Esophagus (tissue), 2 donors: ENCODE results near the gene ACP1. TPM values are rescaled to one million over a fixed set of nuclear protein-coding genes. Genes with fewer than 3 reads are reported as not detected.

Source experiments
- H3K27ac ChIP-seq, 2 donors: one replicate each; pipeline ENCODE4 v1.5.1; 2013; ENCODE audit warnings: low read depth in 2 of 2, mild to moderate bottlenecking in 2 of 2, inconsistent platforms in 1 of 2, low read length in 1 of 2, moderate library complexity in 1 of 2
- H3K27me3 ChIP-seq, 2 donors: one replicate each; pipeline ENCODE4 v1.6.1; 2013; ENCODE audit warnings: low read length in 2 of 2, control low read depth in 1 of 2, mild to moderate bottlenecking in 1 of 2; ENCODE audit not compliant: insufficient read depth in 2 of 2, control insufficient read depth in 1 of 2
- H3K36me3 ChIP-seq, 2 donors: one replicate each; pipeline ENCODE4 v1.6.1; 2013; ENCODE audit warnings: low read length in 1 of 2; ENCODE audit not compliant: control insufficient read depth in 2 of 2, insufficient read depth in 2 of 2
- H3K4me1 ChIP-seq, 2 donors: one replicate each; pipeline ENCODE4 v1.6.1; 2013; ENCODE audit warnings: low read length in 1 of 2; ENCODE audit not compliant: control insufficient read depth in 2 of 2, insufficient read depth in 2 of 2
- H3K4me3 ChIP-seq, 2 donors: one replicate each; pipeline ENCODE4 v1.5.1; 2013; ENCODE audit warnings: low read length in 2 of 2, mild to moderate bottlenecking in 2 of 2, low read depth in 1 of 2, moderate library complexity in 1 of 2
- H3K9me3 ChIP-seq, 2 donors: one replicate each; pipeline ENCODE4 v1.6.1; 2013; ENCODE audit warnings: mild to moderate bottlenecking in 2 of 2, low read depth in 1 of 2, low read length in 1 of 2, moderate library complexity in 1 of 2; ENCODE audit not compliant: control insufficient read depth in 2 of 2, insufficient read depth in 1 of 2
- WGBS, 2 donors: extraction: QIAGEN DNeasy Blood & Tissue Kit; methylation state at CpG; one replicate each; pipeline ENCODE4 v1.1.7; 2013; 5-methylcytosine and 5-hydroxymethylcytosine counted together
- polyA plus RNA-seq, 2 donors: library from polyadenylated mRNA; stranded (reverse); fragments of 200-250 nt; gene quantifications; one replicate each; pipeline ENCODE4 v1.2.3, GENCODE V29; 2013
- donor health status: healthy with polysubstance abuse.
- donor health status: Bipolar disorder and iron deficiency.

Gene ACP1
- polyA plus RNA-seq, 2 donors: 49.7 to 59.2 TPM

DNA sequence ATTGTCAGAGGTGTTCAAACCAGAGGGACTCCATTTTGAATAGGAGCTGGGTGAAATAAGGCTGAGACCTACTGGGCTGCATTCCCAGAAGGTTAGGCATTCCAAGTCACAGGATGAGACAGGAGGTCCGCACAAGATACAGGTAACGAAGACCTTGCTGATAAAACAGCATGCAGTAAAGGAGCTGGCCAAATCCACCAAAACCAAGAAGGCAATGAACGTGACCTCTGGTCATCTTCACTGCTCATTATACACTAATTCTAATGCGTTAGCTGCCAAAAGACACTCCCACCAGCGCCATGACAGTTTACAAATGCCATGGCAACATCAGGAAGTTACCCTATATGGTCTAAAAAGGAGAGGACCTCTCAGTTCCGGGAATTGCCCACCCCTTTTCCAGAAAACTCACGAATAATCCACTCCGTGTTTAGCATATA is 11.5 kb upstream of the ACP1 start:
- H3K27ac ChIP-seq: no peak overlapping the region
- no peaks in the 10 kb centered on the region for H3K9me3 ChIP-seq
- WGBS, 2 donors: 89 to 94% methylated on average over 8 of the region's 8 CpGs
- H3K27me3 ChIP-seq: no peaks in the 10 kb centered on the region
- peaks cover 0 to 14% of the 10 kb centered on the region in 2 donors for H3K36me3 ChIP-seq
- H3K4me3 ChIP-seq: no peak overlapping the region
- no peaks in the 10 kb centered on the region for H3K4me1 ChIP-seq

DNA sequence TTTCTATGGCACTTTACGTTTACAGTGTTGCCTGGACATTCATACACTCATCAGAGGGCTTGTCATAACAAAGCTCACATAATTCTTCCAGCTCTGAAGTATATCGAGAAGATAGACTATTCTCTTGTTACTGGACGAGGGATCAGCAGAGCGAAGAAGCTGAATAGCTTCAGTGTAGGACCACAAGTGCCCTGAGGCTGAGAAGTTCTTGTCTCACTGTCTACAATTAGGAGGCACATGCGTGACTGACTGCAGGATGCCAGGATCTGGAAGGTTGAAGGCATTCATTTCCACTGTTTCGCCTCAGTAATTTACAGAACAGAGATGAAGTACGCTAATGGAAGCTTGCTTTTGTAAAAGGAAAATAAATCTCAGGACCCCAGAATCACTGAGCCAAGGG is 10.5 kb upstream of the ACP1 start:
- Histone ChIP-seq H3K27me3 (no peaks in the 10 kb centered on the region), H3K4me1 (no peaks in the 10 kb centered on the region), H3K36me3 (peaks cover 0 to 11% of the 10 kb centered on the region in 2 donors), H3K9me3 (no peaks in the 10 kb centered on the region), H3K4me3 (no peak overlapping the region), H3K27ac (no peak overlapping the region)
- 49 to 68% methylated on average over 7 of the region's 7 CpGs for WGBS, 2 donors

DNA sequence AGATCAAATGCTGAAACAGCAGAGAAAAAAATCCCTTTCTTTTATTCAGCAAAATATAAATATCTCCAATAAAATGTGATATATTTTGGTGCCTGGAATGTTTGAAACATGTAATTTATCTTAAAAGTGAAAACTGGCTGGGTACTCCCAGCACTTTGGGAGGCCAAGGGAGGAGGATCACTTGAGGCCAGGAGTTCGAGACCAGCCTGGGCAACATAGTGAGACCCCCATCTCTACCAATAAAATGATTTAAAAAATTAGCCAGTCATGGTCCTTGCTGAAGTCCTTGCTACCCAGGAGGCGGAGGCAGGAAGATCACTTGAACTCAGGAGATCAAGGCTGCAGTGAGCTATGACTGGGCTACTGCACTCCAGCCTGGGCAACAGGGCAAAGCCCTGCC is 9.6 kb upstream of the ACP1 start:
- Histone ChIP-seq H3K4me1 (no peaks in the 10 kb centered on the region), H3K9me3 (no peaks in the 10 kb centered on the region), H3K27ac (no peak overlapping the region), H3K4me3 (no peak overlapping the region), H3K36me3 (peaks cover 0 to 6% of the 10 kb centered on the region in 2 donors), H3K27me3 (no peaks in the 10 kb centered on the region)
- WGBS, 2 donors: 94 to 98% methylated on average over 2 of the region's 2 CpGs

DNA sequence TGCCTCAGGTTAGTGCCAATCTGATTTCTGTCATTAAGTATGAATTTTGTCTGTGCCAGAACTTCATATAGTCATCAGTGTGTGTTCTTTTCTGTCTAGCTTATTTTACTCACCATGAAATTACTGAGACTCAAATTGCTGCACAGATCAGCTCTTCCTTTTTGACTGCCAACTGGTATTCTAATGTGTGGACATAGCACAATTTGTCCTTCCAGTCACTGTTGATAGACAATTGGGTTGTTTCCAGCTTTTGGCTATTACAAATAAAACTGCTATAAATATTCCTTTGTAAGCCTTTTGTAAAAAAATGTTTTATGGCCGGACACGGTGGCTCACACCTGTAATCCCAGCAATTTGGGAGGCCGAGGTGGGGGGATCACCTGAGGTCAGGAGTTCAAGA is 8.7 kb upstream of the ACP1 start:
- H3K36me3 ChIP-seq: peaks cover 0 to 6% of the 10 kb centered on the region in 2 donors
- no peak overlapping the region for H3K27ac ChIP-seq
- 77 to 90% methylated on average over 3 of the region's 3 CpGs for WGBS, 2 donors
- no peaks in the 10 kb centered on the region for H3K9me3 ChIP-seq
- no peaks in the 10 kb centered on the region for H3K4me1 ChIP-seq
- H3K4me3 ChIP-seq: no peak overlapping the region
- no peaks in the 10 kb centered on the region for H3K27me3 ChIP-seq

GRCh38 chr2:257429-257828 is 7.3 kb upstream of the ACP1 start:
- Histone ChIP-seq H3K9me3 (no peaks in the 10 kb centered on the region), H3K36me3 (no peaks in the 10 kb centered on the region), H3K4me1 (no peaks in the 10 kb centered on the region), H3K4me3 (no peak overlapping the region), H3K27me3 (no peaks in the 10 kb centered on the region), H3K27ac (no peak overlapping the region)
- 90 to 92% methylated on average over 3 of the region's 3 CpGs for WGBS, 2 donors

DNA sequence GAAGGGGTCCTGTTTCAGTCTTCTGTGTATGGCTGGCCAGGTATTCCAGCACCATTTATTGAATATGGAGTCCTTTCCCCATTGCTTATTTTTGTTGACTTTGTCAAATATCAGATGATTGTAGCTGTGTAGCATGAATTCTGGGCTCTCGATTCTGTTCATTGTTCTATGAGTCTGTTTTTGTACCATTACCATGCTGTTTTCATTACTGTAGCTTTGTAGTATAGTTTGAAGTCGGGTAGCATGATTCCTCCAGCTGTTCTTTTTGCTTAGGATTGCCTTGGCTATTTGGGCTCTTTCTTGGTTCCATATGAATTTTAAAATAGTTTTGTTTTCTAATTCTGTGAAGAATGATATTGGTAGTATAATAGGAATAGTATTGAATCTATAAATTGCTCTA is 6.9 kb upstream of the ACP1 start:
- no peaks in the 10 kb centered on the region for H3K27me3 ChIP-seq
- H3K4me1 ChIP-seq: no peaks in the 10 kb centered on the region
- no peaks in the 10 kb centered on the region for H3K9me3 ChIP-seq
- no peak overlapping the region for H3K4me3 ChIP-seq
- no peak overlapping the region for H3K27ac ChIP-seq
- no peaks in the 10 kb centered on the region for H3K36me3 ChIP-seq
- 96% methylated on average over 2 of the region's 2 CpGs for WGBS, 2 donors

GRCh38 chr2:258933-259332 is 5.8 kb upstream of the ACP1 start:
- Histone ChIP-seq H3K27ac (no peak overlapping the region), H3K9me3 (no peaks in the 10 kb centered on the region), H3K36me3 (no peaks in the 10 kb centered on the region), H3K4me1 (no peaks in the 10 kb centered on the region), H3K27me3 (no peaks in the 10 kb centered on the region), H3K4me3 (no peak overlapping the region)
- 92 to 95% methylated on average over 3 of the region's 3 CpGs for WGBS, 2 donors

- Histone ChIP-seq H3K4me3 (no peak overlapping the region), H3K27ac (no peak overlapping the region), H3K27me3 (no peaks in the 10 kb centered on the region), H3K4me1 (no peaks in the 10 kb centered on the region), H3K36me3 (no peaks in the 10 kb centered on the region), H3K9me3 (no peaks in the 10 kb centered on the region)
- 97 to 99% methylated on average over 2 of the region's 2 CpGs for WGBS, 2 donors
These were observed 4.9 kb upstream of the ACP1 start for GRCh38 chr2:259789-260331.

DNA sequence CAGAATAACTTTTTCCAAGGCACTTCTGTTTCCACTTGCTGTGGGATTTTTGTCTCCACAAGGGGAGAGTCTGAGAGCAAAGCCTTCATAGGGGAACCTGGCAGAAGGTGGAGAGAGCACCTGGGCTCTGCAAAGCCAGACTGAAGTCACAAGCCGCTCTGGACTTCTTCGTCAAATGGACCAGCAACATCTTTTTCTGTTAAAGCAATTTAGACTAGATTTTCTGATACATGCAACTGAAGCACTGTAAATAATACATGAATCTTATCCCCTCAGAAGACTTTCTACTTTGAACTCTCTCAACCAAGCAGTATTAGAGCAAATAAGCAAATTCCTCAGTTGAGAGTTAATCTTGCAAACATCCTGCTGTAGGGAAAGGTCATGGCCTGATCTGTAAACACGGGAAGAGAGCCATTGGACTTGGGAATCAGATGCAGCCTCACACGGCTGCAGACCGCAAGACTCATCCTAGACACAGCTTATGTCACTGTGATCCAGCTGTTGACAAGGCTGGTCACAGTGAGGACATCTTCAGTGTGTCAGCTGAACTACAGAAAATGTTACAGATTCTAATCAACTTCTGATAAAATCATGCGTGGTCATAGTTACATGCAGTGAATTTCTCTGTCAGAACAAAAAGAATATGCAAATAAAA is 4.1 kb upstream of the ACP1 start:
- no peaks in the 10 kb centered on the region for H3K4me1 ChIP-seq
- no peaks in the 10 kb centered on the region for H3K27me3 ChIP-seq
- no peak overlapping the region for H3K4me3 ChIP-seq
- H3K9me3 ChIP-seq: no peaks in the 10 kb centered on the region
- no peak overlapping the region for H3K27ac ChIP-seq
- 48 to 79% methylated on average over 6 of the region's 6 CpGs for WGBS, 2 donors
- H3K36me3 ChIP-seq: no peaks in the 10 kb centered on the region

- Histone ChIP-seq H3K9me3 (no peaks in the 10 kb centered on the region), H3K4me1 (no peaks in the 10 kb centered on the region), H3K27me3 (no peaks in the 10 kb centered on the region), H3K4me3 (peak overlapping the region in 1 of 2 donors; percentile 19), H3K36me3 (no peaks in the 10 kb centered on the region), H3K27ac (peak overlapping the region in 1 of 2 donors; percentile 68)
- WGBS, 2 donors: 43 to 53% methylated on average over 3 of the region's 3 CpGs
These were observed 2.6 kb upstream of the ACP1 start for GRCh38 chr2:262117-262516.
